ENCODE measurements around the gene PIGQ. TPM values are rescaled to one million over a fixed set of nuclear protein-coding genes. Genes with fewer than 3 reads are reported as not detected.

PIGQ gene
- total RNA-seq, 1 experiment from 2014 or later: 58.0 TPM

- H3K9me3 ChIP-seq (ENCODE audit: control insufficient read depth, low read depth, low read length): no peaks in the 10 kb centered on the region
- H3K4me1 ChIP-seq (ENCODE audit: insufficient read depth, low read length): no peaks in the 10 kb centered on the region; the same call in 1 of the 2 replicates
- no peak overlapping the region for H3K4ac ChIP-seq (ENCODE audit: low read depth, low read length)
- no peak overlapping the region for H3K56ac ChIP-seq (ENCODE audit: insufficient read length, low read depth, low read length)
- no peak overlapping the region for H2BK20ac ChIP-seq (ENCODE audit: low read depth, low read length, poor library complexity, severe bottlenecking)
- no peak overlapping the region for H2BK15ac ChIP-seq (ENCODE audit: low read depth, low read length)
- H3K27me3 ChIP-seq (ENCODE audit: insufficient read depth, low read length): no peaks in the 10 kb centered on the region
- Mint-ChIP-seq H3K4me3 (peak overlapping the region; percentile 79 to 87), H3K27ac (peak overlapping the region; percentile 41 to 92 (median 90); a peak in 6 of 7 replicates), H3K36me3 (ENCODE audit: insufficient read depth in 1 of 3, low read depth in 3 of 3) (peaks cover 0 to 12% (median 12%) of the 10 kb centered on the region in 3 experiments; a peak in 3 of 7 replicates), H3K9me3 (no peaks in the 10 kb centered on the region), H3K4me1 (peaks cover 18 to 23% of the 10 kb centered on the region in 2 experiments), H3K27me3 (ENCODE audit: low read depth) (no peaks in the 10 kb centered on the region; the same call in 1 of the 2 replicates)
- H3K9ac ChIP-seq (ENCODE audit: extremely low read depth, insufficient read length, low read length): peak overlapping the region; percentile 15
- H2BK5ac ChIP-seq (ENCODE audit: insufficient read length, low read length): no peak overlapping the region
- H2BK120ac ChIP-seq (ENCODE audit: low read depth, low read length, poor library complexity, severe bottlenecking): no peak overlapping the region
- no peak for DNase-seq
- WGBS (ENCODE audit: extremely low coverage, insufficient read length, low lambda C conversion rate): no CpG with 5 or more reads among the region's 26 CpGs
- no peak overlapping the region for H3K27ac ChIP-seq (ENCODE audit: insufficient read length, low read depth, low read length)
- no peak overlapping the region for H4K5ac ChIP-seq (ENCODE audit: insufficient read length, low read depth, low read length)
- peaks cover 13% of the 10 kb centered on the region for H3K23me2 ChIP-seq (ENCODE audit: insufficient read length, low read depth, low read length, poor library complexity, severe bottlenecking)
- H4K20me1 ChIP-seq (ENCODE audit: control insufficient read depth, insufficient read depth, insufficient read length): peaks cover 6% of the 10 kb centered on the region
- no peak overlapping the region for H3K18ac ChIP-seq (ENCODE audit: insufficient read length, low read depth, low read length)
- H2AK5ac ChIP-seq (ENCODE audit: insufficient read length, low read length): no peak overlapping the region
- H3K4me2 ChIP-seq (ENCODE audit: insufficient read depth, insufficient read length, low read length): peak overlapping the region; percentile 80
- no peak overlapping the region for H3T11ph ChIP-seq (ENCODE audit: low read length)
- H2AFZ ChIP-seq (ENCODE audit: low read length): no peak overlapping the region
- no peak overlapping the region for H2BK12ac ChIP-seq (ENCODE audit: insufficient read length, low read depth, low read length)
- peaks cover 22% of the 10 kb centered on the region; the same call in 1 of the 2 replicates for H3K79me2 ChIP-seq (ENCODE audit: insufficient read depth, low read length)
- H3K79me1 ChIP-seq (ENCODE audit: insufficient read depth, low read depth, low read length, poor library complexity, severe bottlenecking): no peaks in the 10 kb centered on the region
- TF ChIP-seq CTCF (conservative IDR thresholded peaks at IDR 0.05): no peak
- H3K23ac ChIP-seq (ENCODE audit: insufficient read length, low read depth, low read length): no peak overlapping the region
- H3K14ac ChIP-seq (ENCODE audit: insufficient read depth, low read length): peak overlapping the region; percentile 65; the same call in 1 of the 2 replicates
- H4K8ac ChIP-seq (replicated peaks; ENCODE audit: insufficient read length, low read depth, low read length): no peak overlapping the region
- no peak overlapping the region for H4K91ac ChIP-seq (ENCODE audit: insufficient read length, low read depth, low read length)
Observed at GRCh38 chr16:526181-527014, 43.4 kb upstream of the PIGQ start.
